LNCaP clone FGC (cell line): Measurements from ENCODE around the gene PACRG.
"Not testable (repeated sequence)": the region's sequence is repeated elsewhere in the genome, so short reads cannot be mapped to it uniquely, and the experiment has no call there.

Source experiments
- DNase-seq: peaks from one replicate; pipeline ENCODE4 v3.0.0-alpha.2; 2011; ENCODE audit warnings: low read depth
- H3K4me3 ChIP-seq: 2 replicates; pipeline ENCODE4 v1.5.1; 2011; ENCODE audit warnings: mild to moderate bottlenecking, low read depth, low read length, control low read depth
- CTCF ChIP-seq: IDR thresholded peaks from 2 replicates; pipeline ENCODE4 v1.5.1; 2012; ENCODE audit warnings: mild to moderate bottlenecking; ENCODE audit not compliant: control insufficient read depth, insufficient read depth; ENCODE audit errors: extremely low read depth

Gene PACRG

GRCh38 chr6:163313566-163313965 lies 585.8 kb downstream of the PACRG start:
- TF ChIP-seq CTCF: no peak
- H3K4me3 ChIP-seq: no peak overlapping the region

GRCh38 chr6:163313981-163314380 lies 586.2 kb downstream of the PACRG start:
- no peak for TF ChIP-seq CTCF
- no peak overlapping the region for H3K4me3 ChIP-seq
- no peak for DNase-seq

More at GRCh38 chr6:163313566-163313965, 585.8 kb downstream of the PACRG start:
- no peak for DNase-seq

DNA sequence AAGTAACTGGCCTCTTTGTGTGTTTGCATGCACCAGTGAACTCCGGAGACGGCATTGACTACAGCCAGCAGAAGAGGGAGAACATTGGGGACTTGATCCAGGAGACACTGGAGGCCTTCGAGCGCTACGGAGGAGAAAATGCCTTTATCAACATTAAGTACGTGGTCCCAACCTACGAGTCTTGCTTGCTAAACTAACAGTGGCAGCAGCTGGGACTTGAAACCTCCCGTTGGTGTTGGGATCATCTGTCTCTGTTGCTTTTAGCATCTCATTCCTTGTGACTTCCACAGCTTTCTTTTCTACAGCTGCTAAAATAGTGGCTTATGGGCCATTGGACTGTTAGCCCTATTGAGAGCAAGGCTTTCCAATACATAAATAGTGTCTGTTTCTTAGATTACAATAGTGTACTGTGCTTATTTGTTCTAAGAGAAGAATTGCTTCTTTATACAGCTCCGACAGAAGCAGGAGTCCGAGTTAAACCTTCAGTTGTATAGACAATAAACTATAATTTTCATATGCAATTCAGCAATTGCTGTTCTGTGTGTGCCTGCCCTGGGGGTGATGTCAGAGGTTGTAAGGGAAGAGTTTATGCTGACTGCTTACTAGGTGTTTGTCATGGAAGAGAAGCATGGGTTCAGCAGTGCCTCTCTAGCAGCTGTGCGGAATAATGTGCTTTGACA lies 587.2 kb downstream of the PACRG start:
- no peak for TF ChIP-seq CTCF
- DNase-seq: no peak
- H3K4me3 ChIP-seq: no peak overlapping the region

GRCh38 chr6:163316866-163317495 lies 589.2 kb downstream of the PACRG start:
- not testable (repeated sequence) for DNase-seq, H3K4me3 ChIP-seq

- no peak overlapping the region for H3K4me3 ChIP-seq
- DNase-seq: no peak
- no peak for TF ChIP-seq CTCF
These were observed 590.5 kb downstream of the PACRG start for GRCh38 chr6:163318071-163318786.

DNA sequence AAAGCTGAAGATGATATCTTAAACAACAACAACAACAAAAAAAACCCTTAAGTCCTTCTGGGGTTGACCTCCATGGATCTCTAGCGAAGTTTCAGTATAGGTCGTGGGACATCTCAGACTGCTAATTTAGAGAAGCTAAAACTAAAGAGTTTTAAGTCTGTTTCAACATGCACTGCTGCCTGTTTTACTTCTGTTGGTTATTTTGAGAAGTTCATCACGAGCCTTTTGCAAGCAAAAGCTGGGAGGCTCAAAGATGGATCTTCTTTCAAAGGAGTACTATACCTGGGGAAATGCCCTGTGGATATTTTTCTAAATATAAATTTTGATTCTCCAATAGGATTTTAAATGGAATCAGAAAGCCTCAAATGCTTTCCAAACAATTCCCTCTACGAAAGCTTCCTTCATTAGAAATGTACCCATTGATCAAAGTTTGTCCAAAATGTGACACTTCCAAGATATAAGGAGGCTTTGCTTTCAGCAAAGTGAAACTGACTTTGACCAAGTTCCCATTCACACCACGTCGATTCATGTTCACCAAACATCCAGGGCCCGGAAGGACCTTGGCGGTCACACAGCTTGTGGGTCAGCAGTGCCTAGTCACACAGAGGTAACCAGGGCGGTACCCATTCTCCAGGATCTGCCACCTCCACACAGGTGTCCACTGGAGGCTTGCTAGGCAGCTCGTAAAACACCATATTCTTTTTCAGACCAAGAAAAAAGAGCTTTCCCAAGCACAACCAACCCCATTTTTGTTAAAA lies 592.0 kb downstream of the PACRG start:
- DNase-seq: no peak
- no peak overlapping the region for H3K4me3 ChIP-seq
- no peak for TF ChIP-seq CTCF

DNA sequence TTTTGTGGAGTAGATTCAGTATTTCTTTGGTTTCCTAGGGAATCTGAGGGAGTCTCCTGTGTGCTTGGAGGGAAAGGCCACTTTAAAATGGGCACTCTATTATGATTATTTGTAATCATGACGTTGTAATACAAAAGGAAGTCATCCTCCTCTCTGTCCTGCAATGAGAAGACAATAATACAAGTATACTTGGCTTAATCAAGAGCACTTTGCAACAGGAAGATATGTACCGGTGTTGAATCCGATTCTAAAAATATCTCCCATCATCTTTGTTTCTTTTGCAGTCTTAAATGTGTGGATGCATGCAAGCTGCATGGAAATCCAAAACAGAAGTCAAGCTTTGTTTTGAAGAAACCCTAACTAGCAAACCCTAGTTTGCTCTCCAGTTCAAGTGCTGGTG lies 592.6 kb downstream of the PACRG start:
- no peak overlapping the region for H3K4me3 ChIP-seq
- DNase-seq: no peak
- no peak for TF ChIP-seq CTCF
